ENCODE results near the gene C15orf39.
"Not testable (repeated sequence)": the region's sequence is repeated elsewhere in the genome, so short reads cannot be mapped to it uniquely, and the experiment has no call there.

Gene C15orf39

GRCh38 chr15:75201616-75202250 is at the start of gene C15orf39:
C15orf39 (plus strand) TSS chr15:75201882; CDS start chr15:75206049, 4,167 bp downstream.
- TF ChIP-seq POLR2A (IDR thresholded peaks at IDR 0.05; ENCODE audit: low read depth, low read length) = peak; percentile 95
- FAIRE-seq (no peak), DNase-seq (ENCODE audit: insufficient read length, low spot score) (peak; percentile 62)

GRCh38 chr15:75152382-75153079 is 49.2 kb upstream of the C15orf39 start:
- FAIRE-seq (no peak), DNase-seq (ENCODE audit: insufficient read length, low spot score) (no peak)
- no peak for TF ChIP-seq POLR2A (IDR thresholded peaks at IDR 0.05; ENCODE audit: low read depth, low read length)

- FAIRE-seq = no peak
- no peak for DNase-seq (ENCODE audit: insufficient read length, low spot score)
- no peak for TF ChIP-seq POLR2A (IDR thresholded peaks at IDR 0.05; ENCODE audit: low read depth, low read length)
These were observed 48.6 kb upstream of the C15orf39 start for GRCh38 chr15:75153087-75153486.

GRCh38 chr15:75153565-75154276 is 48.0 kb upstream of the C15orf39 start:
- TF ChIP-seq POLR2A (IDR thresholded peaks at IDR 0.05; ENCODE audit: low read depth, low read length) = no peak
- FAIRE-seq (no peak), DNase-seq (ENCODE audit: insufficient read length, low spot score) (no peak)

- FAIRE-seq (no peak), DNase-seq (ENCODE audit: insufficient read length, low spot score) (no peak)
- no peak for TF ChIP-seq POLR2A (IDR thresholded peaks at IDR 0.05; ENCODE audit: low read depth, low read length)
These were observed 47.1 kb upstream of the C15orf39 start for GRCh38 chr15:75154461-75155062.

- no peak for DNase-seq (ENCODE audit: insufficient read length, low spot score)
- TF ChIP-seq POLR2A (IDR thresholded peaks at IDR 0.05; ENCODE audit: low read depth, low read length) = no peak
- FAIRE-seq = no peak
These were observed 45.1 kb upstream of the C15orf39 start for GRCh38 chr15:75156326-75157215.

GRCh38 chr15:75158402-75158801 is 43.3 kb upstream of the C15orf39 start:
- DNase-seq (ENCODE audit: insufficient read length, low spot score) = no peak
- no peak for TF ChIP-seq POLR2A (IDR thresholded peaks at IDR 0.05; ENCODE audit: low read depth, low read length)
- FAIRE-seq = no peak

GRCh38 chr15:75159244-75159643 is 42.4 kb upstream of the C15orf39 start:
- TF ChIP-seq POLR2A (IDR thresholded peaks at IDR 0.05; ENCODE audit: low read depth, low read length) = no peak
- FAIRE-seq = no peak
- no peak for DNase-seq (ENCODE audit: insufficient read length, low spot score)

- DNase-seq (ENCODE audit: insufficient read length, low spot score) (no peak), FAIRE-seq (no peak)
- no peak for TF ChIP-seq POLR2A (IDR thresholded peaks at IDR 0.05; ENCODE audit: low read depth, low read length)
These were observed 40.4 kb upstream of the C15orf39 start for GRCh38 chr15:75161106-75161916.

- no peak for FAIRE-seq
- DNase-seq (ENCODE audit: insufficient read length, low spot score) = no peak
These were observed 39.7 kb upstream of the C15orf39 start for GRCh38 chr15:75161917-75162414.

GRCh38 chr15:75163150-75163564 is 38.5 kb upstream of the C15orf39 start:
- DNase-seq (ENCODE audit: insufficient read length, low spot score) = no peak
- no peak for TF ChIP-seq POLR2A (IDR thresholded peaks at IDR 0.05; ENCODE audit: low read depth, low read length)
- no peak for FAIRE-seq

More at GRCh38 chr15:75161917-75162414, 39.7 kb upstream of the C15orf39 start:
- TF ChIP-seq POLR2A (IDR thresholded peaks at IDR 0.05; ENCODE audit: low read depth, low read length) = no peak

- no peak for FAIRE-seq
- DNase-seq (ENCODE audit: insufficient read length, low spot score) = no peak
- no peak for TF ChIP-seq POLR2A (IDR thresholded peaks at IDR 0.05; ENCODE audit: low read depth, low read length)
These were observed 36.9 kb upstream of the C15orf39 start for GRCh38 chr15:75164625-75165350.

GRCh38 chr15:75166489-75167063 is 35.1 kb upstream of the C15orf39 start:
- FAIRE-seq; DNase-seq (ENCODE audit: insufficient read length, low spot score): not testable (repeated sequence)
